ENCODE results near the gene SNTG2. TPM values are rescaled to one million over a fixed set of nuclear protein-coding genes. Genes with fewer than 3 reads are reported as not detected.

Gene SNTG2
- total RNA-seq, 1 donor from 2014 or later: 0.15 TPM

- peak; percentile 97 for DNase-seq (ENCODE audit: low read depth)
Observed at GRCh38 chr2:1234731-1235308, 284.2 kb downstream of the SNTG2 start.

DNA sequence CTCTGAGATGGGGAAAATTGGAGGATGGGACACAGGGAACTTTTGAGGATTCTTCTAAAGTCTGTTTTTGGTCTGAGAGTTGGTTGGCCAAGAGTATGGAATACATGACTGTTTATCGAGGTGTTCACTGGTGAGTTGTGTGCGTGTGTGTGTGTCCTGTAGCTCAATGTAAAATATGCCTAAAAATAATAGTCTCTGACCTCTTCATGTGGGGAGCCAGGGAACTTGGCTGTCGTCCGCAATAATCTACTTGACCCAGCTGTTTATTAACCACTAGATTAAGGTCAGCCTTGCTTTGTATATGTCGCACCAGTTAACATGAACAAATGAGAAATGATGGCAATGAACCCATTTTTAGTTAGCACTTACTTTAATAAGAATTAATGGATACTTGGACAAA, 285.2 kb downstream of the SNTG2 start:
- DNase-seq (ENCODE audit: low read depth): peak; percentile 35

- DNase-seq (ENCODE audit: low read depth): no peak
Observed at GRCh38 chr2:1236606-1237005, 286.0 kb downstream of the SNTG2 start.

- no peak for DNase-seq (ENCODE audit: low read depth)
Observed at GRCh38 chr2:1237783-1238182, 287.1 kb downstream of the SNTG2 start.

- no peak for DNase-seq (ENCODE audit: low read depth)
Observed at GRCh38 chr2:1238598-1239138, 288.0 kb downstream of the SNTG2 start.

- DNase-seq (ENCODE audit: low read depth): no peak
Observed at GRCh38 chr2:1245193-1245592, 294.5 kb downstream of the SNTG2 start.

- no peak for DNase-seq (ENCODE audit: low read depth)
Observed at GRCh38 chr2:1246239-1246638, 295.6 kb downstream of the SNTG2 start.

DNA sequence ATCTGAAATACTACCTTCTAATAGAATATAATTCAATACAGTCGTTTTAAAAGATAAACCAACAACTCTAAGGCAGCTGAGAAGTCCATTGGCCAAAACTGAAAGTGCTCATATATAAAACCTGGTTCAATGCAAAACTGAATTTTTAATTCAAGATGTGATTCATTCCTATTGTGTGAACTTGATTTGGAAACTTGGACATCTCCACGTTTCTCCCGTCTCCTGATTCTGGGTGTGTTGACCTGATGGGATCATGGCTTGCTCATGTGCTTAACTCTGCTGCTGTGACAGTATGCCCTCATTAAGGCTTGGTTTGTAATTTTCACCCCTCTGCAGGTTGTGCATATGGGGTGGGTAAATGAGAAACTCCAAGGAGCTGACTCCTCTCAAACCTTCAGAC, 296.3 kb downstream of the SNTG2 start:
- no peak for DNase-seq (ENCODE audit: low read depth)

GRCh38 chr2:1248187-1248586, 297.5 kb downstream of the SNTG2 start:
- DNase-seq (ENCODE audit: low read depth): no peak

GRCh38 chr2:1249897-1250687, 299.4 kb downstream of the SNTG2 start:
- no peak for DNase-seq (ENCODE audit: low read depth)

- no peak for DNase-seq (ENCODE audit: low read depth)
Observed at GRCh38 chr2:1251520-1251919, 300.9 kb downstream of the SNTG2 start.

- DNase-seq (ENCODE audit: low read depth): no peak
Observed at GRCh38 chr2:1253629-1254028, 303.0 kb downstream of the SNTG2 start.

DNA sequence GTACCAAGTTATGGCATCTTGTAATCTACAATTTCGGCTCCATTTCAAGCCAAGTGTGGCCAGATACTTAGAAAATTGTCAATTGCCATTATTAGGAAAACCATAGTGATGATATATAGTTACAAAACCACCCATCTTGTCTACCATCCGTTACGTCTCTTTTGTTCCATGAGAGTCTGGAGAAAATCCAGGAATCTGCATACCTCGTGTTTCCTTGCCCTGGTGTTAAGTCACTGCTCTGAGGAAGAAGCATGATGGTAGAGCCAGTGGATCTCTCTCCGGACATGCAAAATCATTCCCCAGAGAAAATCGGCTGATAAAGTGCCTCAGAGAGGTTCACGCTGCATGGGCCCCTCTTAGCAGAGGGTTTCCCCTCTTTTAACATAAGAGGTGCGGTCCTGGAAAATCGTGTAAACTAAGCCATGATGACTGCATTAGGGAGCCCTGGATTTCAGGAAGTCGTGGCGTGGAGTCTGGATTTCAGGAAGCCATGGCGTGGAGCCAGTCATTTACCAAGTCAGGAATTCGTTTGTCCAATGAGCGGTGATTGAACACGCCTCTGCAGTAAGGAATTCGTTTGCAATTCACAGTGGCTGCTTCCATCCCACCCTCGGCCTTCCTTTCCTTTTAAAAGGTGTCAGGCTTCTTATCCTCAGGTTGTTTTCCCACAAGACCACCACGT, 304.2 kb downstream of the SNTG2 start:
- no peak for DNase-seq (ENCODE audit: low read depth)

- DNase-seq (ENCODE audit: low read depth): no peak
Observed at GRCh38 chr2:1256632-1257324, 306.1 kb downstream of the SNTG2 start.

DNA sequence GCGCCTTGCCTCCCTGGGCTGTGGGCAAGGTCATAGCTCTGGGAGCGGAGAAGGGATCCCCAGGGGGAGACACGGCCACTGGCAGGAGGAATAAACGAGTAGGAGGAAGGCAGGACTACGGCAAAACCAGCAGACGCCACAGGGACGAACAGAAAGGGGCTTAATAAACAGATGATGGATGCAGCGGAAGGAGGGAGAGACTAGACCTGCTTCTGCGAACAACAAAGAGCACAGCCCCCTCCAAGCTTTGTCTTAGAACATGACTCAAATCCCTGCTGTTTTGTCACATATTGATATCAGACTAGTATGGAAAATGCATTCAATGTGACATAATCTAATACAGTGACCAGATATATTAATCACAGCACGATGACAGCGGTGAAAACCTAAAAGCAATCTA, 306.7 kb downstream of the SNTG2 start:
- DNase-seq (ENCODE audit: low read depth): no peak

GRCh38 chr2:1259746-1260145, 309.1 kb downstream of the SNTG2 start:
- no peak for DNase-seq (ENCODE audit: low read depth)

DNA sequence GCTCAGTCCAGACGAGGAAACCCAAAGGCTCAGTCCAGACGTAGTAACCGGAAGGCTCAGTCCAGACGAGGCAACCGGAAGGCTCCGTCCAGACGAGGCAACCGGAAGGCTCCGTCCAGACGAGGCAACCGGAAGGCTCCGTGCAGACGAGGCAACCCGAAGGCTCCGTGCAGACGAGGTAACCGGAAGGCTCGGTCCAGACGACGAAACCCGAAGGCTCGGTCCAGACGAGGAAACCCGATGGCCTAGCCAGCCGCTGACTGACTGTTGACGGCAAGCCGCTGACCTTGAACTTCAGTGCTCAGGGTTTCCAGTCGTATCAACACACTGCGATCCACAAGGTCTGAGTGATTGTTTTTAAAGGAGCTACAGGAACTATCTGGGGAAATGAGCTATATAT, 312.0 kb downstream of the SNTG2 start:
- DNase-seq (ENCODE audit: low read depth): no peak

DNA sequence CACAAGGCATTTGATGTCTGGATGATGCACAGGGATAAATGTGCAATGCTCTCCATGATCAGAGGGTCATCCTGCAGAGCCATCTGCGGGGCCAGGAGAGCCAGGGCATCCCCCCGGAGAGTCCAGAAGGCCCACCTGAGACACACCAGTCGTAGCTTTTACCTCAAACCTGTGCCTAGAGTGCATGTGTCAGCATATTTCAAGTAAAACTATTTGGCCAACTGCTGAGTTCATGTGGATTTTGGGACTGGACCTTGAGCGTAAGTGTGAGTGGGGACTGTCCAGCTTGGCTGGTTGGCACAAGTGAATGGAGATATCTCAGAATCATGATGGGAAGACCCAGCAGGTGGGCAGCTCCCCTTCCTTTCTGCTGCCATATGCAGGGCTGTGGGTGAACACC, 314.8 kb downstream of the SNTG2 start:
- DNase-seq (ENCODE audit: low read depth): no peak

DNA sequence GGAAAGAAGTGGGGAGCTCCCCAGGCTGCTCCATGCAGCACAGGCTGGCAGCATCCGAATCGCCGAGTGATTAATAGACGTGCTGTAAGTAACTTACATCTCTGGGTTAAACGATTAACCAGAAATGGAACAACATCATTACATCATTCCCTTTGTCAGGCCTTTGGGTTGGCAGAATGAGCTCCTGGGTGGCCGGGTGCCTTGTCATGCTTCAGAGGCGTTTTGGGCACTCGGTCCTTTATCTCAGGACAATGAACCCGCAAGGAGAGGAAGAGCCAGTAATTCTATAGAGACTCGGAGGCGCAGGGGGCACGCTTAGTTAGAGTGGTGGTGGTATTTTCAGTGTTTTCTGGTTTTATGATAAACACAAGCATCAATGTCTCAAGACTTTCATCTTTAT, 315.7 kb downstream of the SNTG2 start:
- DNase-seq (ENCODE audit: low read depth): peak; percentile 71

GRCh38 chr2:1268034-1268433, 317.4 kb downstream of the SNTG2 start:
- DNase-seq (ENCODE audit: low read depth): no peak

DNA sequence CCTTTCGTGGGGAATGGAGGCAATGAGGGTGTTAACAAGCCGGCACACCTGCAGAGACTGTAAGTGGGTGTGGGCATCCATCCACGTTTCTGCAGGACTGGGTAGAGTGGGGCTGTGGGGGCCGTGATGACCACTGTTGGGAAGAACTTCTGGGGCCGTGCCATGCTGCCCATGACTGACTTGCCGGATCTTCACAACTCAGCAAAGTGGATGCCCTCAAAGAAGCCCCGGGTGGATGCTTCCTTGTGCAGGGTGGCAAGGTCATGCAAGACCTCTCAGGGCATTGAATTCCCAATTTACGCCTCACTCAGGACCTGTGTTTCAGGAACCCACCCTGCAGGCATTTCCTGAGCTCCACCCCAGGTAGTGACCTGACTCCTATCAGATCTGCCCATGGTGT, 319.2 kb downstream of the SNTG2 start:
- no peak for DNase-seq (ENCODE audit: low read depth)

GRCh38 chr2:1272835-1273234, 322.2 kb downstream of the SNTG2 start:
- DNase-seq (ENCODE audit: low read depth): no peak
